Measurements from ENCODE around the gene PAPPA2.

DNA sequence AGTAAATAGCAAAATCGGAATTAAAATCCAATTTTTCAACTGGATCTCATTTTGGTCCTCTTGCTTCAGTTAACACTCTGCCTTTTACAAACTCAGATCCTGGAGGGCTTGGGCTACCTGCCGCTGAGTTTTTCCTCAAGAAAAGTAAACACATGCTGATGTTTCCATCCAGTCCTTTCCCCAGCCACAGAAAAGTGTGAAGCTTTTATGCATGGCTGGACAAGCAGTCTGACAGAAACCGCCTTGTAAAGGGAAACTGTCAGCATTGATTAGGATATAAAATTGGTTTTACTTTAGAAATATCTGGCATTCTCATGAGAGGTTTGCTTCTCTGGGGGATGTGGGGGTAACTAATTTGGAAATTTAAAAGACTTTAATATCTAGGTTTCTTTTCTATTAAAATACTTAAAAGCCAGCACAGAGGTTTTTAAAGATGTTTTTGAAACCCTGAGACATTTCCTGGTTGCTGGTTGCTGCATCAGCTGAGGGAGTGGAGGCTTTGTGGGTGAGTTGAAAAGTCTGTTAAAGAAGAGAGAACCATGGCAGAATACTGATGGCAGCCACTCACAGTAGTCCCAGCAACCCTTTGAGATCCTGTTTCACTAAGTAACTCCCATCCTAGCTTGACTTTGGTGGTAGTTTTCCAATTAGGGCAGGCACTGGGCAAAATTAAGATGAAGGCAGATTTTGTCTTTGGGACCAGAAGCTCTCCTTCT is 238.3 kb downstream of the PAPPA2 start:
- TF ChIP-seq, protein P1, sequence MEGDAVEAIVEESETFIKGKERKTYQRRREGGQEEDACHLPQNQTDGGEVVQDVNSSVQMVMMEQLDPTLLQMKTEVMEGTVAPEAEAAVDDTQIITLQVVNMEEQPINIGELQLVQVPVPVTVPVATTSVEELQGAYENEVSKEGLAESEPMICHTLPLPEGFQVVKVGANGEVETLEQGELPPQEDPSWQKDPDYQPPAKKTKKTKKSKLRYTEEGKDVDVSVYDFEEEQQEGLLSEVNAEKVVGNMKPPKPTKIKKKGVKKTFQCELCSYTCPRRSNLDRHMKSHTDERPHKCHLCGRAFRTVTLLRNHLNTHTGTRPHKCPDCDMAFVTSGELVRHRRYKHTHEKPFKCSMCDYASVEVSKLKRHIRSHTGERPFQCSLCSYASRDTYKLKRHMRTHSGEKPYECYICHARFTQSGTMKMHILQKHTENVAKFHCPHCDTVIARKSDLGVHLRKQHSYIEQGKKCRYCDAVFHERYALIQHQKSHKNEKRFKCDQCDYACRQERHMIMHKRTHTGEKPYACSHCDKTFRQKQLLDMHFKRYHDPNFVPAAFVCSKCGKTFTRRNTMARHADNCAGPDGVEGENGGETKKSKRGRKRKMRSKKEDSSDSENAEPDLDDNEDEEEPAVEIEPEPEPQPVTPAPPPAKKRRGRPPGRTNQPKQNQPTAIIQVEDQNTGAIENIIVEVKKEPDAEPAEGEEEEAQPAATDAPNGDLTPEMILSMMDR (conservative IDR thresholded peaks at IDR 0.05; ENCODE audit: low read depth, low read length): no peak
- TF ChIP-seq EZH2 (IDR thresholded peaks at IDR 0.05; ENCODE audit: borderline replicate concordance, low read depth, low read length, poor library complexity, severe bottlenecking): no peak
